ENCODE measurements around the gene MXD1. TPM values are rescaled to one million over a fixed set of nuclear protein-coding genes. Genes with fewer than 3 reads are reported as not detected.
"Not testable (repeated sequence)": the region's sequence is repeated elsewhere in the genome, so short reads cannot be mapped to it uniquely, and the experiment has no call there.

Gene MXD1
- total RNA-seq, 1 donor from 2014 or later = 12.2 TPM

DNA sequence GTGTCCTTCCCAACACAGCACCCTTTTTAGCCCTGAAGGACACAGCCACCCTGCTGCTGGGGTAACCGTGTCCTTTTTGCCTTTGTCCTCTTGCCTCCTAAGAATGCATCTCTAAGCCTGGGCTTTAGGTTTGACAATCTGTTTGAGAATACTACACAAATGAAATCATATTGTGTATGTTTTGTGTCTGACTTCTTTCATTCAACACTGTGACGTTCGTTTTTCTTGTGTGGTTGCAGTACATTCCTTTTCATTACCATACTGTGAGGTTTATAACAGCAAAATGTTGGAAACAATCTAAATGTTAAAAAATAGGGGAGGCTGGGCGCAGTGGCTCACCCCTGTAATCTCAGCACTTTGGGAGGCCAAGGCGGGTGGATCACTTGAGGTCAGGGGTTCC is 35.3 kb downstream of the MXD1 start:
- no peak for DNase-seq (ENCODE audit: low spot score in 2 of 2)
- FAIRE-seq = no peak

DNA sequence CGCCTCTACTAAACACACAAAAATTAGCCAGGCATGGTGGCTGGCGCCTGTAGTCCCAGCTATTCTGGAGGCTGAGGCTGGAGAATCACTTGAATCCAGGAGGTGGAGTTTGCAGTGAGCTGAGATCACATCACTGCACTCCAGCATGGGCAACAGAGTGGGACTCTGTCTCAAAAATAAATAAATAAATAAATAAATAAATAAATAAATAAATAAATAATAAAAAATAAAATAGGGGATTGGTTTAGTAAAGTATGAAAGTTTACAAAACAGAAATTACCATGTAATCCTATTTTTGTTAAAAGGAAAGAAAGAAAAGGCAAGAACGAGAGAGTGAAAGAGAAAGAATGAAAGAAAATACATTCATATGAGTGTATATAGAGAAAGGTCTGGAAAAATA is 35.8 kb downstream of the MXD1 start:
- DNase-seq (ENCODE audit: low spot score in 2 of 2); FAIRE-seq: not testable (repeated sequence)

DNA sequence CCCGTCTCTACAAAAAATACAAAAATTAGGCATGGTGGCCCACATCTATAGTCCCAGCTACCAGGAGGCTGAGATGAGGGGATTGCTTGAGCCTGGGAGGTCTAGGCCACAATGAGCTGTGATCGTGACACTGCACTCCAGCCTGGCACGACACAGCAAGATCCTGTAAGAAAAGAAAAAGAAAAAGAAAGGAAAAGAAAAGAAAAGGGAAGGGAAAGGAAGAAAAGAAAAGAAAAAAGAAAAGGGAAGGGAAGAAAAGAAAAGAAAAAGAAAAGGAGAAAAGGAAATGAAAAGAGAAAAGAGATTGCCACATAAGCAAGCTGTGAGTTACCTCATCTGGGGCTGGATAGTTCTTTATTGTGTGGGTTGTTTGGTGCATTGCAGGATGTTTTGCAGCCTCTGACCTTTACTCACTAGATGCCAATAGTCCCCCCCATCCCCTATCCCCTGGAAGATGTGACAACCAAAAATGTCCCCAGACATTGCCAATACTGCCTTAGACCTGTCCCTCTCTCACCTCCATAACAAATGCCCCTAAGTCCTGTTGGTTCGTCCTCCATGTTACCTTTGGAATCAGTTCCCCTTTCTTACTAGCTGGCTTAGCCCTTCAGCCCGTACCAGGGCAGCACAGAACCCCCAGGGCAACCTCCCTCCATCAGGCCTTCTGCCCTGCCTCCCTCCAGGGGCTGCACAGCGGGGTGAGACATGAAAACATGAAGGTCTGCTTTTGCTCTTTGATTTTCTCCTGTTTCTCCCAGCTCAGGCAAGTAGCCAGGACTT is 37.6 kb downstream of the MXD1 start:
- no peak for FAIRE-seq
- DNase-seq (ENCODE audit: low spot score in 2 of 2) = no peak

GRCh38 chr2:69954084-69954483 is 39.2 kb downstream of the MXD1 start:
- no peak for DNase-seq (ENCODE audit: low spot score in 2 of 2)
- no peak for FAIRE-seq

GRCh38 chr2:69955029-69955428 is 40.1 kb downstream of the MXD1 start:
- FAIRE-seq (no peak), DNase-seq (ENCODE audit: low spot score in 2 of 2) (no peak)

GRCh38 chr2:69956475-69956979 is 41.6 kb downstream of the MXD1 start:
- DNase-seq (ENCODE audit: low spot score in 2 of 2) (no peak), FAIRE-seq (no peak)

- no peak for FAIRE-seq
- no peak for DNase-seq (ENCODE audit: low spot score in 2 of 2)
Observed at GRCh38 chr2:69957965-69958364, 43.1 kb downstream of the MXD1 start.

- no peak for DNase-seq (ENCODE audit: low spot score in 2 of 2)
- no peak for FAIRE-seq
Observed at GRCh38 chr2:69958480-69958879, 43.6 kb downstream of the MXD1 start.

- DNase-seq (ENCODE audit: low spot score in 2 of 2) (no peak), FAIRE-seq (no peak)
Observed at GRCh38 chr2:69959425-69959824, 44.5 kb downstream of the MXD1 start.

- DNase-seq (ENCODE audit: low spot score in 2 of 2) = no peak
- FAIRE-seq = no peak
Observed at GRCh38 chr2:69960821-69961220, 45.9 kb downstream of the MXD1 start.

- FAIRE-seq (no peak), DNase-seq (ENCODE audit: low spot score in 2 of 2) (peak; percentile 49)
Observed at GRCh38 chr2:69961496-69961895, 46.6 kb downstream of the MXD1 start, which contains the start of gene ASPRV1. Gene ASPRV1, minus strand, starts transcription at chr2:69961631. Its CDS starts 195 bp downstream, at chr2:69961436.

DNA sequence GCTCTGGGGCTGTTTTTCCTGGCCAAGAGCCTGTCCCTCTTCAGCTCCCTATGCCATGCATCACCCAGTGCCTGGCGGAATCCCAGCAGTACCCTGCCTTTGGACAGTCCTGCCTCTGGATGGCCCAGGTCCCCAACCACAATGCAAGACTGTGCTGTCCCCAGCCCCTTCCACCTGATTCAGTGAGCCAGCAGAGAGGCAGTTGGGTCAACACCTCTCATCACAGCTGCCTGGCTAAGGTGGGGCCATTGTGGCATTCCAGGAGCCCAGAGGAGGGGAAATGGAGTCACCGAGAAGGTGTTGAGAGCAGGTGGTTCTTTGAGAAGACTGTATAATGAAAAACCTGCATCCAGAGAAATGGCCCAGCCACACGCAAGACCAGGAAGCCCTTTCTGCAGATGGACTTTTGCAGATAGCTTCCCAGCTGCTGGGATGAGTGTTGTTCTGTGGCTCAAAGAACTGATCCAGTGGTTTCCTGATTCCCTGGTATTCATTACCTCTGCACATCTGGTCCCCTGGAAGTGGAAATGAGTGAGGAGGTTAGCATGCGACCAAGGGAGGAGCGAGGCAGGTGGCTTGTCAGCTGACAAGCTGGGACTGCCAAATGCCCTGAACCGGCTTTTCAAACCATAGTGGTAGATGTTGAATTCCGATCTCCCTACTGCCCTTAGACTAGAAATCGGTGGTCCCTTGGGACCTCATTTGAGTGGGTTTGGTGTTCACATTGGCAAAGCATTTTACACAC is 48.2 kb downstream of the MXD1 start:
- FAIRE-seq (no peak), DNase-seq (ENCODE audit: low spot score in 2 of 2) (no peak)

DNA sequence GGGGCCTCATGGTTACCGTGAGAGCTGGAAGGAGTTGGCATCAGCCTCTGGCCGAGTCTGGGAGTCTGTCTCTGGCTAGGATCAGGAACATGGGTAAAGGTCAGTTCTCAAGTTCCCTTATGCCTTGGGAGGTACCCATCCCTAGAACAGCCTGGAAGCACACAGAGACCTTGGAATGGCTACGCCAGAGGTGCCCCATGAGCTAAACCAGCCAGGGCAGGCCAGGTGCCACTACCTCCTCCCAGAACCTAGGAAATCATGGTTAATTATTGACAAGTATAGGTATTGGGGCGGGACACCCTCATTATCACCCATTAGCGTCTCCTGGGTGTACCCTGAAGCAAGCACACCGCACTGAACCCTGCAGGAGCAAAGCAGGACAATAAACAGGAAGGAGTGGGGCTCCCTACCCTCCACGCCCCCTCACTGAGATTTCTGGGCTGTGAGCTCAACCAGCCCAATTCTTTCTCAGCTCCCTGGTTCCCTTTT is 49.5 kb downstream of the MXD1 start:
- FAIRE-seq = no peak

GRCh38 chr2:69965756-69966445 is 51.0 kb downstream of the MXD1 start:
- FAIRE-seq (no peak), DNase-seq (ENCODE audit: low spot score in 2 of 2) (no peak)

More for the DNA sequence above, 49.5 kb downstream of the MXD1 start:
- no peak for DNase-seq (ENCODE audit: low spot score in 2 of 2)

GRCh38 chr2:69966496-69966895 is 51.6 kb downstream of the MXD1 start:
- no peak for FAIRE-seq
- no peak for DNase-seq (ENCODE audit: low spot score in 2 of 2)

DNA sequence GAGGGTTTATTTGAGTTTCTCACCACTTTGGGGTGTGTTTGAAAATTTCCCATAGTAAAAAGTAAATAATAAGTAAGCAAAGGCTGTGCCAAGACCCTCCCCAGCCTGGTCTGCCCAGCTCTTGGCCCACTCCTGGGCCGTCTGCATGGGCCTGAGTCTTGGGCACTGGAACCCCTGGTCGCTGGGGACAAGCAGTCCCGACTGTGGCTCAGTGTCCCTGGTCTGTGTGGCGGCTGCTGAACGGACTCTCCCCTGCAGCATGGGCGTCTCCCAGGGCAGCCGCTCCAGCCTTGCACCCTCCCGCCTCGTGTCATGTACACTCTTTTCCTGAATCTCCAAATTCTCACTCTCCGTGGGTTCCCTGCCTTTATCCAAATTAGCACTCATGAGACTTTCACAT is 53.7 kb downstream of the MXD1 start:
- DNase-seq (ENCODE audit: low spot score in 2 of 2) = no peak
- no peak for FAIRE-seq

GRCh38 chr2:69969126-69969983 is 54.4 kb downstream of the MXD1 start:
- DNase-seq (ENCODE audit: low spot score in 2 of 2) (no peak), FAIRE-seq (no peak)

DNA sequence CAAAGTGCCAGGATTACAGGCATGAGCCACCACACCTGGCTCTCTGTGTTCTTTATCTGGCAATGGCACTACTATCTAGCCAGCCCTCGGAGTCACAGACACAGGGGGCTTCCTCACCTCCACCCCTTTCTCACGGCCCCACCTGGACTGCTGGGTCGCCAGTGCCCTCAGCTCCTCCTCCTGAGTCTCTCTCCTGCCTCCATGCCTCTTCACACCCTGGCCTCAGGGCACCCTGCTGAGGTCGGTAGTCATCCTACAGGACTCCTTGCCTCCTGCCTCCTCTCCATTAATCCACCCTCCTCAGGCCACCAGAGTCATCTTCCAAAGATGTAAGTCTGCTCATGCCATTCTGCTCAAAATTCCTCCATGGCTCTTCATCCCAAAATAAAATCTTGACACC is 55.1 kb downstream of the MXD1 start:
- no peak for FAIRE-seq

GRCh38 chr2:69972822-69973221 is 57.9 kb downstream of the MXD1 start:
- DNase-seq (ENCODE audit: low spot score in 2 of 2) = no peak
- FAIRE-seq = no peak

More for the DNA sequence above, 55.1 kb downstream of the MXD1 start:
- no peak for DNase-seq (ENCODE audit: low spot score in 2 of 2)

- no peak for FAIRE-seq
Observed at GRCh38 chr2:69973335-69973735, 58.4 kb downstream of the MXD1 start.

More at GRCh38 chr2:69973335-69973735, 58.4 kb downstream of the MXD1 start:
- DNase-seq (ENCODE audit: low spot score in 2 of 2) = no peak
